H1 (cell line): ENCODE data around the gene HTR3D. TPM values are rescaled to one million over a fixed set of nuclear protein-coding genes. Genes with fewer than 3 reads are reported as not detected.

Experiments
- CHD1 ChIP-seq: IDR thresholded peaks from 2 replicates; pipeline ENCODE4 v1.6.1; 2012; ENCODE audit warnings: low read depth, low read length, improper control_type of control experiment
- CHD7 ChIP-seq: fragments of 300-600 bp; sonication (generic); IDR thresholded peaks from 2 replicates; pipeline ENCODE4 v1.7.1; 2012; ENCODE audit warnings: low read length, moderate library complexity, mild to moderate bottlenecking, inconsistent platforms; ENCODE audit not compliant: insufficient replicate concordance
- KDM1A ChIP-seq: fragments of 200-600, 300-600 bp; sonication (generic); IDR thresholded peaks from 2 replicates; pipeline ENCODE4 v1.7.1; 2016; ENCODE audit warnings: mild to moderate bottlenecking, low read length, borderline replicate concordance
- RFX5 ChIP-seq: IDR thresholded peaks from 2 replicates; pipeline ENCODE4 v1.6.1; 2011; ENCODE audit warnings: low read depth, low read length, improper control_type of control experiment, borderline replicate concordance
- USF2 ChIP-seq: IDR thresholded peaks from 2 replicates; pipeline ENCODE4 v1.6.1; 2011; ENCODE audit warnings: low read length, improper control_type of control experiment
- polyA plus RNA-seq, 7 experiments: library from polyadenylated mRNA; depleted of rRNA in 3 of 7; stranded (reverse) in 5 of 7; unstranded in 2 of 7; fragments of >200 nt in 5 of 7; fragments of 200-250 nt in 2 of 7; gene quantifications; 1 replicate in 5 of 7; 2 replicates in 1 of 7; 4 replicates in 1 of 7; pipeline versions ENCODE4 v1.2.1 to v1.2.3, GENCODE V29; 2011 to 2013; ENCODE audit warnings: missing spikeins in 2 of 7, mixed read lengths in 2 of 7
- total RNA-seq: library from RNA; stranded (reverse); fragmentation: NEBNext Ultra II Directional; extraction: Animal tissue kit (Norgen Biotek cat#: 25700); gene quantifications from 2 replicates; pipeline ENCODE4 v1.2.1, GENCODE V29; 2021

The HTR3D gene
- total and polyA plus RNA-seq, 2 of the 8 experiments (the other 6 are each of a cell fraction or from before 2014, with no cell fraction given) = not detected

- TF ChIP-seq CHD7 (no peak), CHD1 (no peak), KDM1A (no peak), RFX5 (no peak), USF2 (no peak)
- TF ChIP-seq, all 59 proteins: peak for 0
Measured at GRCh38 chr3:184016169-184016570, 15.4 kb upstream of the HTR3D start (continued).
